Lower leg skin (tissue), 4 donors: ENCODE measurements around the gene CABP2. TPM values are rescaled to one million over a fixed set of nuclear protein-coding genes. Genes with fewer than 3 reads are reported as not detected.

ENCODE experiments used
- DNase-seq, 2 donors: peaks; one replicate each; pipeline ENCODE4 v3.0.0-alpha.2; 2019; ENCODE audit warnings: low spot score in 2 of 2
- H3K4me3 ChIP-seq: fragments of 200-600 bp; sonication (generic); 2 replicates; pipeline ENCODE4 v1.5.1; 2017; ENCODE audit warnings: mild to moderate bottlenecking, low read depth; ENCODE audit not compliant: poor library complexity, severe bottlenecking
- POLR2A ChIP-seq, 2 donors: fragments of 450-650 bp; IDR thresholded peaks; one replicate each; pipeline ENCODE4 v1.6.1; 2016 to 2017; ENCODE audit warnings: antibody characterized with exemption in 2 of 2, mild to moderate bottlenecking in 1 of 2, moderate library complexity in 1 of 2
- WGBS, 2 donors: methylation state at CpG; one replicate each; pipeline ENCODE4 v1.1.5; 2018; 5-methylcytosine and 5-hydroxymethylcytosine counted together
- intact Hi-C: fragments of 100-400 bp; cut with DNase I; formaldehyde crosslinking; loops from one replicate; pipeline ENCODE4 v1.15.0; 2023; ENCODE audit warnings: low total_unique reads
- total RNA-seq, 4 donors: library from RNA; depleted of rRNA; stranded (reverse); fragments of >200 nt; gene quantifications; one replicate each; pipeline ENCODE4 v1.1.0, GENCODE V29; 2016
- TF ChIP-seq, protein P1 (sequence below), 3 donors: fragments of 450-650 bp; IDR thresholded peaks; one replicate each; pipeline ENCODE4 v1.5.1; 2016; ENCODE audit warnings: antibody characterized with exemption in 3 of 3, mild to moderate bottlenecking in 3 of 3, moderate library complexity in 2 of 3

The CABP2 gene
- total RNA-seq, 4 donors from 2014 or later: not detected

DNA sequence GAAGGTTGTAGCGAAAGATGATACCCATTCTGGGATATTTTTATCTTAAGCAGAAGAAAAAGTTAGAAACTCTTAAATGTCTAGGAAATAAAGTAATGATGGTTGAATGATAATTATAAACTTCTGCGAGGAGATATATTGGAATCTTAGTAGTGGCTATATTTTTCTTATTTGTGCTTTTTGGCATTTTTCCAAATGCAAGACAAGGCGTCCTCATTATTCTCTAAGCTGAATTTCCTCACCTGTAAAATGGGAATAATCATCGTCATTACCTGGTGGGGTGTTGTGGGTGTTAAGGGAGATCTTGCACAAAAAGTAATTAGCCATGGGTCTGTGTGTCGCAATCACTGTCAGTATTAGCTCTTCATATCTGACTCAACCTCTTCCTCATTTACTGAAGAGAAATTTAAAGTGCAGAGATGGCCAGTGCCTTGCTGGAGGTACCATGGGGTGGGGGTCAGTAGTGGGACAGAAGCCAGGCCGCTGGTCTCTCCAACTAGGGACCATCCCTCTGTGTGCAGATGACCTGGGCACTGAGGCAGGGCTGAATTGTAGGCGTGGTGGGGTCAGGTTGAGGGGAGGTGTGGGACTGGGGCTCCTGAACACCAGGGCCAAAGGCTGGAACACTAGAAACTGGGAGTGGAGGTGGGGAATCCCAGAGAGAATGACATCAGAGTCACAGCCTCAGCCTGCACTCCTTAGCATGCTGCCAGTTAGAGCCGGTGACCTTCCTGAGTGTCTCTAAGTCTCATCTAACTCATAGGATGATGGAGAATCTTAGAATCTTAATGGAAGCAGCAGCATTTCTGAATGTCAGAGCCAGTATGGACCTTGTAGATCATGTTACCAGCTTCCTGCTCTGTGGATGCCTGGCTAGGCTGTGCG is 22.2 kb downstream of the CABP2 start:
- H3K4me3 ChIP-seq: no peak overlapping the region
- WGBS, 2 donors: 91 to 93% methylated on average over 9 of the region's 9 CpGs
- no peak for DNase-seq
- TF ChIP-seq, protein P1, sequence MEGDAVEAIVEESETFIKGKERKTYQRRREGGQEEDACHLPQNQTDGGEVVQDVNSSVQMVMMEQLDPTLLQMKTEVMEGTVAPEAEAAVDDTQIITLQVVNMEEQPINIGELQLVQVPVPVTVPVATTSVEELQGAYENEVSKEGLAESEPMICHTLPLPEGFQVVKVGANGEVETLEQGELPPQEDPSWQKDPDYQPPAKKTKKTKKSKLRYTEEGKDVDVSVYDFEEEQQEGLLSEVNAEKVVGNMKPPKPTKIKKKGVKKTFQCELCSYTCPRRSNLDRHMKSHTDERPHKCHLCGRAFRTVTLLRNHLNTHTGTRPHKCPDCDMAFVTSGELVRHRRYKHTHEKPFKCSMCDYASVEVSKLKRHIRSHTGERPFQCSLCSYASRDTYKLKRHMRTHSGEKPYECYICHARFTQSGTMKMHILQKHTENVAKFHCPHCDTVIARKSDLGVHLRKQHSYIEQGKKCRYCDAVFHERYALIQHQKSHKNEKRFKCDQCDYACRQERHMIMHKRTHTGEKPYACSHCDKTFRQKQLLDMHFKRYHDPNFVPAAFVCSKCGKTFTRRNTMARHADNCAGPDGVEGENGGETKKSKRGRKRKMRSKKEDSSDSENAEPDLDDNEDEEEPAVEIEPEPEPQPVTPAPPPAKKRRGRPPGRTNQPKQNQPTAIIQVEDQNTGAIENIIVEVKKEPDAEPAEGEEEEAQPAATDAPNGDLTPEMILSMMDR (IDR thresholded peaks at IDR 0.05): no peak
- no peak for TF ChIP-seq POLR2A (IDR thresholded peaks at IDR 0.05)
- intact Hi-C loops: loop anchor here (10.0 kb wide), 1 partner anchor 106 kb away; the partner anchor contains the start of gene RAD9A

DNA sequence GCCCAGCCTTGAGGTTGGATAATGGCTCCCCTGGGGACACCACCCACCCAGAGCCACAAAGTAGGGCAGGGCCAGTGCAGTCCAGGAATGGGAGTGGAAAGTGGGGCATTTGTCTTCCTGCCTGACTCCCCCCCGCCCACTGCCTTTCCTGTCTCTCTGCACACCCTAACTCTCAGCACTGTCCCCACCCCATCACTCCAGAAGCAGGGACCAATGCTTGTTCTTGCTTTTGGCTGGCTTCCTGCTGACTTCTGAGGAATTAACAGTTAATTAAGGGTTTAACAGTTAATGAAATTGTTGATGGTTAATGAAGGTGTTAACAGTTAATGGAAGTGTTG is 22.8 kb downstream of the CABP2 start:
- TF ChIP-seq, protein P1 (IDR thresholded peaks at IDR 0.05): no peak
- no peak for TF ChIP-seq POLR2A (IDR thresholded peaks at IDR 0.05)
- intact Hi-C loops: loop anchor here (10.0 kb wide), 1 partner anchor 106 kb away; the partner anchor contains the start of gene RAD9A
- no peak overlapping the region for H3K4me3 ChIP-seq
- no peak for DNase-seq
- 90 to 100% methylated on average over 1 of the region's 1 CpG for WGBS, 2 donors

DNA sequence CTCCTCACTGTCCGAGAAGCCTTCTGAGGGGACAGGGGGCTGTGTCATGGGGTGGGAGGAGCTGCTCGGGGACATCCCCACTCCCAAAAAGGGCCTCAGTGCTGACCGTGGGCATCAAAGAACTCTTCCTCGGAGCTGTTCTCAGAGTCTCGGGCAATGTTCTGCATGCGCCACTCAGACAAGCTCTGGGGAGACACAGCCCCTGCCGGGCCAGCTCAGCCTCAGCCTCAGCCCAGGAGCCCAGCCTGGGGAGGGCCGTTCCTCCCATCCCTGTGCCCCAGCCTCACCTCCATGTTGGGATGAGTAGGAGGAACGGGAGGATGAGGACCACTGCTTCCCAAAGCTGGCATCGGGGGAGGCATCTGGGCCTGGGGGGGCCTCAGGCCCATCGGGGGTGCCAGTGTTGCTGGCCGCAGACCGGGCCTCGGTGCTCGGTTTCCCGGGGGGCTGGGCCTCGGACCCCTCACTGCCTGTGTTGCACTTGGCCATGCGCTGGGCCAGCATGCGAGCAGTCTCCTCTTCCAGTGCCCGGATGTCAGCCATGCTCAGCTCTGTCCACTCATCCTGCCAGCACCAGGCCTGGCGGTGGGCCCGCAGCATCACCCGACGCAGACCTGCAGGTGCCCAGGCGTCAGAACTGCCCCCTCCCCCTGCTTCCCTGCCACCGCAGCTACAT is 23.3 kb downstream of the CABP2 start:
- H3K4me3 ChIP-seq: no peak overlapping the region
- intact Hi-C loops: loop anchor here (10.0 kb wide), 1 partner anchor 105 kb away; the partner anchor contains the start of gene RAD9A
- 87 to 93% methylated on average over 20 to 26 of the region's 26 CpGs for WGBS, 2 donors
- DNase-seq: no peak
- no peak for TF ChIP-seq POLR2A (IDR thresholded peaks at IDR 0.05)
- TF ChIP-seq, protein P1 (IDR thresholded peaks at IDR 0.05): no peak

- DNase-seq: peak in 1 of 2 donors; percentile 80
- intact Hi-C loops: no loop called here
- H3K4me3 ChIP-seq: no peak overlapping the region
- TF ChIP-seq POLR2A (IDR thresholded peaks at IDR 0.05): no peak
- TF ChIP-seq, protein P1 (IDR thresholded peaks at IDR 0.05): no peak
- WGBS, 2 donors: 65 to 89% methylated on average over 19 to 21 of the region's 21 CpGs
Observed at GRCh38 chr11:67498544-67498972, 24.7 kb downstream of the CABP2 start.

GRCh38 chr11:67497656-67498291 is 25.5 kb downstream of the CABP2 start:
- DNase-seq: no peak
- no peak overlapping the region for H3K4me3 ChIP-seq
- WGBS, 2 donors: 95 to 97% methylated on average over 16 to 21 of the region's 21 CpGs
- intact Hi-C loops: no loop called here
- TF ChIP-seq POLR2A (IDR thresholded peaks at IDR 0.05): no peak
- TF ChIP-seq, protein P1 (IDR thresholded peaks at IDR 0.05): no peak
